Body of pancreas (tissue), 4 donors: ENCODE measurements around the gene GSE1. TPM values are rescaled to one million over a fixed set of nuclear protein-coding genes. Genes with fewer than 3 reads are reported as not detected.

Experiments
- ATAC-seq: fragments of 150-250 bp; one replicate; pipeline ENCODE4 v1.9.1; 2016
- DNase-seq, 4 donors: peaks; one replicate each; pipeline ENCODE4 v3.0.0-alpha.2; 2019
- H3K27ac ChIP-seq, 4 donors: fragments of 200-600 bp; sonication (generic); 1 replicate in 3 of 4; 2 replicates in 1 of 4; pipeline versions ENCODE4 v1.5.1 to v1.6.1; 2016 to 2019; ENCODE audit warnings: mild to moderate bottlenecking in 1 of 4, mixed read lengths in 1 of 4, moderate library complexity in 1 of 4
- H3K27me3 ChIP-seq, 2 donors: fragments of 200-600 bp; sonication (generic); one replicate each; pipeline ENCODE4 v1.6.0; 2016; ENCODE audit warnings: mild to moderate bottlenecking in 1 of 2
- H3K36me3 ChIP-seq, 2 donors: fragments of 200-600 bp; sonication (generic); replicated peaks in 1 of 2; 2 replicates each; pipeline ENCODE4 v1.5.1; 2016; ENCODE audit warnings: low read depth in 2 of 2; ENCODE audit not compliant: insufficient read depth in 1 of 2
- H3K4me1 ChIP-seq: fragments of 200-600 bp; sonication (generic); one replicate; pipeline ENCODE4 v1.6.0; 2016
- H3K4me3 ChIP-seq, 2 donors: fragments of 200-600 bp; sonication (generic); 1 replicate in 1 of 2; 2 replicates in 1 of 2; pipeline ENCODE4 v1.5.1; 2016 to 2019
- H3K9me3 ChIP-seq, 3 donors: fragments of 200-600 bp; sonication (generic); 1 replicate in 2 of 3; 2 replicates in 1 of 3; pipeline ENCODE4 v1.5.1; 2016
- POLR2A ChIP-seq, 3 donors: fragments of 450-650 bp; IDR thresholded peaks; one replicate each; pipeline ENCODE4 v1.6.1; 2016; ENCODE audit warnings: antibody characterized with exemption in 3 of 3, mild to moderate bottlenecking in 2 of 3
- WGBS, 2 donors: methylation state at CpG; one replicate each; pipeline ENCODE4 v1.1.5; 2017; 5-methylcytosine and 5-hydroxymethylcytosine counted together
- intact Hi-C: fragments of 100-400 bp; cut with DNase I; formaldehyde crosslinking; loops from one replicate; pipeline ENCODE4 v1.15.1; 2023
- total RNA-seq, 2 donors: library from RNA; depleted of rRNA; stranded (reverse); fragments of >200 nt; gene quantifications; one replicate each; pipeline ENCODE4 v1.1.0, GENCODE V29; 2016
- TF ChIP-seq, protein P1 (sequence below), 7 experiments: fragments of 450-650 bp in 4 of 7; fragments of 200-600 bp in 3 of 7; sonication (generic) in 3 of 7; IDR thresholded peaks; one replicate each; pipeline ENCODE4 v1.5.1; 2016 to 2019; ENCODE audit warnings: antibody characterized with exemption in 7 of 7

Gene GSE1
- total RNA-seq, 2 donors from 2014 or later, result 76.5 to 221 TPM

DNA sequence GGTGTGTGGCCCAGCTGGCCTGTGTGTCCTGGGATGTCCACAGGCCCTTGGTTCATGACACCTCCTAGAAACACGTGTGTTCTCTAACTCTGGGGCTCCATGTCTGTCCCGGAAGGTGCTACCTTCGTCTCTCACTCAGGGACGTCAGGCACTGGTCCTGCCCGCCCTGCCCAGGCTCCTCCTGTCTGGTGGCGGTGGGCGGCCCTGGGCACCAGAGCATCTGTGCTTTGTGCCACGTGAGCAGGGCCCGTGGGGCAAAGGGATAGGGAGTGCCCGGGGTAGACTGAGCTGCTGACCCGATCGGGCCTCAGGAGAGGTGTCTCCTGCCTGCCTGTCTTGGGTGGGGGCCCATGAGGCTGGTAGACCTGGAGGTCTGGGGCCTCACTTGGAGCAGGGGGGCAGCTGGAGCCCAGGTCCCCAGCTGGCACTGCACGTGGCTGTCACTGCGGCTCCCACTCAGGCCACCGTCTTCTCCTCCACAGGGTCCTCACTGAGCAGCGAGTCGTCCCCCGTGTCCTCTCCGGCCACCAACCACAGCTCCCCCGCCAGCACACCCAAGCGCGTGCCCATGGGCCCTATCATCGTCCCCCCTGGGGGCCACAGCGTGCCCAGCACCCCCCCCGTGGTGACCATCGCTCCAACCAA, 35.1 kb downstream of the GSE1 start:
- WGBS, 2 donors, result 78 to 89% methylated on average over 10 to 21 of the region's 26 CpGs
- H3K27ac ChIP-seq, result no peak overlapping the region
- H3K9me3 ChIP-seq, result no peaks in the 10 kb centered on the region
- intact Hi-C loops, result no loop called here
- no peaks in the 10 kb centered on the region for H3K27me3 ChIP-seq
- H3K36me3 ChIP-seq, result no peaks in the 10 kb centered on the region
- ATAC-seq (no peak), DNase-seq (no peak)
- no peak overlapping the region for H3K4me3 ChIP-seq
- peaks cover 23% of the 10 kb centered on the region for H3K4me1 ChIP-seq
- TF ChIP-seq, protein P1, sequence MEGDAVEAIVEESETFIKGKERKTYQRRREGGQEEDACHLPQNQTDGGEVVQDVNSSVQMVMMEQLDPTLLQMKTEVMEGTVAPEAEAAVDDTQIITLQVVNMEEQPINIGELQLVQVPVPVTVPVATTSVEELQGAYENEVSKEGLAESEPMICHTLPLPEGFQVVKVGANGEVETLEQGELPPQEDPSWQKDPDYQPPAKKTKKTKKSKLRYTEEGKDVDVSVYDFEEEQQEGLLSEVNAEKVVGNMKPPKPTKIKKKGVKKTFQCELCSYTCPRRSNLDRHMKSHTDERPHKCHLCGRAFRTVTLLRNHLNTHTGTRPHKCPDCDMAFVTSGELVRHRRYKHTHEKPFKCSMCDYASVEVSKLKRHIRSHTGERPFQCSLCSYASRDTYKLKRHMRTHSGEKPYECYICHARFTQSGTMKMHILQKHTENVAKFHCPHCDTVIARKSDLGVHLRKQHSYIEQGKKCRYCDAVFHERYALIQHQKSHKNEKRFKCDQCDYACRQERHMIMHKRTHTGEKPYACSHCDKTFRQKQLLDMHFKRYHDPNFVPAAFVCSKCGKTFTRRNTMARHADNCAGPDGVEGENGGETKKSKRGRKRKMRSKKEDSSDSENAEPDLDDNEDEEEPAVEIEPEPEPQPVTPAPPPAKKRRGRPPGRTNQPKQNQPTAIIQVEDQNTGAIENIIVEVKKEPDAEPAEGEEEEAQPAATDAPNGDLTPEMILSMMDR (IDR thresholded peaks at IDR 0.05), result no peak
- TF ChIP-seq POLR2A (IDR thresholded peaks at IDR 0.05), result no peak

DNA sequence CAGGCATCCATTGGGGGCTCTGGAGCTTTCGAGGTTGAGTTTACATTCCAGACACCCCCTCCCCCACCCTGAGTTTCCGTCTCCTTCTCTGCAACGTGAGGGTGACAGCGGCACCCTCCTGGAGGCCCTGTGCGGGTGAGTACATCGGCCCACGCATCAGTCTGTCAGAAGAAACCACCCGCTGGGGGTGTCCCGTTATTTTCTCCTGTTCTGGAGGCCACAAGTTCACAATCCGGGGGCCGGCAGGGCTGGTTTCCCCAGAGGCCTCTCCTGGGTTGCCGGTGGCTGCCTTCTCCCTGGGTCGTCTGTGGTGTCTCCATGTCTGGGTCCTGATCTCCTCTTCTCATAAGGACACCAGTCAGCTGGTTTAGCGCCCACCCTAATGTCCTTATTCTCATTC, 35.7 kb downstream of the GSE1 start:
- TF ChIP-seq, protein P1 (IDR thresholded peaks at IDR 0.05), result no peak
- TF ChIP-seq POLR2A (IDR thresholded peaks at IDR 0.05), result no peak
- no peak overlapping the region for H3K27ac ChIP-seq

GRCh38 chr16:85649411-85650134, 36.5 kb downstream of the GSE1 start:
- Histone ChIP-seq H3K4me1 (peaks cover 24% of the 10 kb centered on the region), H3K9me3 (no peaks in the 10 kb centered on the region), H3K36me3 (peaks cover 0 to under 1% of the 10 kb centered on the region in 2 donors), H3K27ac (no peak overlapping the region), H3K27me3 (no peaks in the 10 kb centered on the region), H3K4me3 (no peak overlapping the region)
- ATAC-seq, result no peak
- WGBS, 2 donors, result 75 to 80% methylated on average over 7 to 16 of the region's 16 CpGs
- no peak for DNase-seq
- intact Hi-C loops, result no loop called here
- TF ChIP-seq POLR2A (IDR thresholded peaks at IDR 0.05), result no peak
- TF ChIP-seq, protein P1 (IDR thresholded peaks at IDR 0.05), result no peak

More for the DNA sequence above, 35.7 kb downstream of the GSE1 start:
- H3K27me3 ChIP-seq, result no peaks in the 10 kb centered on the region
- ATAC-seq (no peak), DNase-seq (no peak)
- no peaks in the 10 kb centered on the region for H3K9me3 ChIP-seq
- H3K36me3 ChIP-seq, result no peaks in the 10 kb centered on the region
- intact Hi-C loops, result no loop called here
- H3K4me3 ChIP-seq, result no peak overlapping the region
- H3K4me1 ChIP-seq, result peaks cover 24% of the 10 kb centered on the region
- WGBS, 2 donors, result 72 to 85% methylated on average over 13 to 14 of the region's 14 CpGs

- Histone ChIP-seq H3K9me3 (no peaks in the 10 kb centered on the region), H3K27ac (no peak overlapping the region), H3K36me3 (peaks cover 4 to 5% of the 10 kb centered on the region in 2 donors), H3K27me3 (no peaks in the 10 kb centered on the region), H3K4me3 (no peak overlapping the region), H3K4me1 (peaks cover 24% of the 10 kb centered on the region)
- WGBS, 2 donors, result 86 to 89% methylated on average over 29 of the region's 39 CpGs
- ATAC-seq (no peak), DNase-seq (no peak)
- intact Hi-C loops, result no loop called here
- TF ChIP-seq POLR2A (IDR thresholded peaks at IDR 0.05), result no peak
- TF ChIP-seq, protein P1 (IDR thresholded peaks at IDR 0.05), result no peak
Measured at GRCh38 chr16:85650135-85650843, 37.2 kb downstream of the GSE1 start.
